ENCODE data around the gene OMA1.

OMA1 gene

GRCh38 chr1:58502519-58502918 lies 44.0 kb downstream of the OMA1 start:
- TF ChIP-seq EZH2phosphoT487 (IDR thresholded peaks at IDR 0.05; ENCODE audit: low read length) (no peak), EZH2 (optimal IDR thresholded peaks at IDR 0.05; ENCODE audit: low read depth, low read length) (no peak), CTCF (IDR thresholded peaks at IDR 0.05; ENCODE audit: low read length) (no peak)
- H3K79me2 ChIP-seq (ENCODE audit: low read length): no peaks in the 10 kb centered on the region

GRCh38 chr1:58500043-58500442 lies 46.5 kb downstream of the OMA1 start:
- Histone ChIP-seq H4K20me1 (ENCODE audit: insufficient read depth, low read length) (no peaks in the 10 kb centered on the region), H3F3A (ENCODE audit: insufficient read depth, low read length) (no peaks in the 10 kb centered on the region), H3K9me2 (replicated peaks; ENCODE audit: insufficient read depth, low read length) (no peaks in the 10 kb centered on the region), H3K79me2 (ENCODE audit: low read length) (no peaks in the 10 kb centered on the region), H3K9me3 (replicated peaks; ENCODE audit: insufficient read depth, low read length) (no peaks in the 10 kb centered on the region), H2AFZ (ENCODE audit: low read length) (no peak overlapping the region), H3K4me3 (ENCODE audit: low read length) (no peak overlapping the region), H3K27me3 (replicated peaks; ENCODE audit: insufficient read depth, low read length) (no peaks in the 10 kb centered on the region), H3K27ac (ENCODE audit: low read length) (no peak overlapping the region), H3K9ac (ENCODE audit: low read length) (no peak overlapping the region), H3K4me1 (ENCODE audit: low read length) (0 out of 2 replicates have a peak, but pooled peaks cover 4% of the 10 kb centered on the region), H3K36me3 (replicated peaks; ENCODE audit: insufficient read depth, low read length) (no peaks in the 10 kb centered on the region; the same call in 1 of the 2 replicates), H3K4me2 (ENCODE audit: low read depth, low read length) (no peak overlapping the region)
- TF ChIP-seq EZH2phosphoT487 (IDR thresholded peaks at IDR 0.05; ENCODE audit: low read length) (no peak), CTCF (IDR thresholded peaks at IDR 0.05; ENCODE audit: low read length) (no peak), EZH2 (optimal IDR thresholded peaks at IDR 0.05; ENCODE audit: low read depth, low read length) (no peak)
- DNase-seq: no peak

More at GRCh38 chr1:58502519-58502918, 44.0 kb downstream of the OMA1 start:
- H3K9me3 ChIP-seq (replicated peaks; ENCODE audit: insufficient read depth, low read length): no peaks in the 10 kb centered on the region
- H3K27me3 ChIP-seq (replicated peaks; ENCODE audit: insufficient read depth, low read length): no peaks in the 10 kb centered on the region
- H3K9me2 ChIP-seq (replicated peaks; ENCODE audit: insufficient read depth, low read length): no peaks in the 10 kb centered on the region
- H3K27ac ChIP-seq (ENCODE audit: low read length): no peak overlapping the region
- no peak overlapping the region for H3K9ac ChIP-seq (ENCODE audit: low read length)
- no peaks in the 10 kb centered on the region for H4K20me1 ChIP-seq (ENCODE audit: insufficient read depth, low read length)
- H3K36me3 ChIP-seq (replicated peaks; ENCODE audit: insufficient read depth, low read length): no peaks in the 10 kb centered on the region; the same call in 1 of the 2 replicates
- DNase-seq: no peak
- no peak overlapping the region for H3K4me2 ChIP-seq (ENCODE audit: low read depth, low read length)
- H3K4me1 ChIP-seq (ENCODE audit: low read length): 0 out of 2 replicates have a peak, but pooled peaks cover 4% of the 10 kb centered on the region
- no peak overlapping the region for H2AFZ ChIP-seq (ENCODE audit: low read length)
- H3F3A ChIP-seq (ENCODE audit: insufficient read depth, low read length): no peaks in the 10 kb centered on the region; the same call in 1 of the 2 replicates
- H3K4me3 ChIP-seq (ENCODE audit: low read length): no peak overlapping the region

GRCh38 chr1:58497499-58497898 lies 49.0 kb downstream of the OMA1 start:
- no peaks in the 10 kb centered on the region for H3K9me2 ChIP-seq (replicated peaks; ENCODE audit: insufficient read depth, low read length)
- H3K4me1 ChIP-seq (ENCODE audit: low read length): 0 out of 2 replicates have a peak, but pooled peaks cover 4% of the 10 kb centered on the region
- no peak overlapping the region for H3K4me3 ChIP-seq (ENCODE audit: low read length)
- H3K27me3 ChIP-seq (replicated peaks; ENCODE audit: insufficient read depth, low read length): no peaks in the 10 kb centered on the region
- TF ChIP-seq CTCF (IDR thresholded peaks at IDR 0.05; ENCODE audit: low read length): no peak
- TF ChIP-seq EZH2 (optimal IDR thresholded peaks at IDR 0.05; ENCODE audit: low read depth, low read length): no peak
- no peak for TF ChIP-seq EZH2phosphoT487 (IDR thresholded peaks at IDR 0.05; ENCODE audit: low read length)
- no peak overlapping the region for H3K27ac ChIP-seq (ENCODE audit: low read length)
- no peak for DNase-seq
- no peak overlapping the region for H3K4me2 ChIP-seq (ENCODE audit: low read depth, low read length)
- H3K79me2 ChIP-seq (ENCODE audit: low read length): no peaks in the 10 kb centered on the region
- no peak overlapping the region for H2AFZ ChIP-seq (ENCODE audit: low read length)
- no peaks in the 10 kb centered on the region for H3F3A ChIP-seq (ENCODE audit: insufficient read depth, low read length)
- H3K9me3 ChIP-seq (replicated peaks; ENCODE audit: insufficient read depth, low read length): no peaks in the 10 kb centered on the region
- no peak overlapping the region for H3K9ac ChIP-seq (ENCODE audit: low read length)
- H3K36me3 ChIP-seq (replicated peaks; ENCODE audit: insufficient read depth, low read length): no peaks in the 10 kb centered on the region; the same call in 1 of the 2 replicates
- no peaks in the 10 kb centered on the region for H4K20me1 ChIP-seq (ENCODE audit: insufficient read depth, low read length)
